GM21825 (cell line): Measurements from ENCODE around the gene HPS1.
A peak's percentile ranks its signal among the peaks of the same experiment; 100 is the strongest.

ENCODE experiments used
- ATAC-seq: cut with Tn5 transposase; IDR thresholded peaks from one replicate; pipeline ENCODE4 v1.9.1; 2021; ENCODE audit warnings: mild to moderate bottlenecking, moderate library complexity; ENCODE audit not compliant: unreplicated experiment

The HPS1 gene

GRCh38 chr10:98465866-98466265 lies 19.1 kb upstream of the HPS1 start:
- no peak for ATAC-seq

GRCh38 chr10:98463976-98464754 lies 17.4 kb upstream of the HPS1 start:
- no peak for ATAC-seq

GRCh38 chr10:98463016-98463415 lies 16.3 kb upstream of the HPS1 start:
- ATAC-seq, result no peak

- no peak for ATAC-seq
Observed at GRCh38 chr10:98461500-98461842, 14.7 kb upstream of the HPS1 start.

- no peak for ATAC-seq
Observed at GRCh38 chr10:98460837-98461499, 14.2 kb upstream of the HPS1 start.

- ATAC-seq, result no peak
Observed at GRCh38 chr10:98458809-98459784, 12.4 kb upstream of the HPS1 start.

DNA sequence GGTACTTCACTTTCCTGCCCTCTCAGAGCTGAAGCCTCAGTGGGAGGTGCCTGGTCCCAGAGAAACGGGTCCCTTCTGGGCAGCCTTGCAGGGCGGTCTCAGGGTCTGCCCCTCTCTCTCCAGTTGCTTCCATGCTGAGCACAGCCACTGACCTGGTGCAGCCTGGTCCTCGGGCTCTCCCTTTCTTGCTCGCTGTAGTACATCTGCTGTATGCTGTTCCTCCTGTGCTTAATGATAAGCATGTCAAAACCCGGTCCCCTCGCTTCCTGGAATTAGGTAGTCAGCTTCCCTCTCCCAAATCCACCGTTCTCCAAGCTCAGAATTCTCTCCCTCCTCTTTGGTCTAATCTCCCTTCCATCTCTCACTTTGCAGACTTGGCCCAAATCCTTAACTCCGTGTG lies 11.0 kb upstream of the HPS1 start:
- no peak for ATAC-seq

- ATAC-seq, result no peak
Observed at GRCh38 chr10:98456686-98457482, 10.1 kb upstream of the HPS1 start.

DNA sequence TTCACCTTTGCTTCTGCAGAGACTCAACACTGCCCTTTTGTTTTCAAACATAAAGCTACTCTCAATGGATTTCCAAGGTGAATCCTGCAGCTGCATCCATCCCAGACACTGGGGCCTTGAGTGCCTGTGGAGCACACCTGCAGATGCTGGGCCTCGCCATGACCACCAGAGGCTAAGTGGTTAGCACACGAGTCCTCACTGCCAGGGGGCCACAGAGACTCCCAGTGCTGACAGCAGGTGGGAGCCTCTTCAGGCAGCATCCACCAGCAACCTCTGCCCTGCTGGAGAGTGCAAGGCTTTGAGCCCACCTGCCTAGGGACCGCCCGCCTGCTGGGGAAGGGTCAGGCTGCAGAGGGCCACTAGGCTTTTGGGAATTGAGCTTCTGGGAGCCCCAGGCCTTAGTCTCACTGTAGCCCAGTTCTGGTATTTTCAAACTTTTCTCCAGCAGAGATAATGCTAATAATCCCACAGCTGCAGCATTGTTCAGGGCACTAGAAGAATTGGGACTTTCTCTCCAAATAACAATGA lies 9.4 kb upstream of the HPS1 start:
- ATAC-seq, result no peak

GRCh38 chr10:98453729-98454128 lies 7.0 kb upstream of the HPS1 start:
- no peak for ATAC-seq

DNA sequence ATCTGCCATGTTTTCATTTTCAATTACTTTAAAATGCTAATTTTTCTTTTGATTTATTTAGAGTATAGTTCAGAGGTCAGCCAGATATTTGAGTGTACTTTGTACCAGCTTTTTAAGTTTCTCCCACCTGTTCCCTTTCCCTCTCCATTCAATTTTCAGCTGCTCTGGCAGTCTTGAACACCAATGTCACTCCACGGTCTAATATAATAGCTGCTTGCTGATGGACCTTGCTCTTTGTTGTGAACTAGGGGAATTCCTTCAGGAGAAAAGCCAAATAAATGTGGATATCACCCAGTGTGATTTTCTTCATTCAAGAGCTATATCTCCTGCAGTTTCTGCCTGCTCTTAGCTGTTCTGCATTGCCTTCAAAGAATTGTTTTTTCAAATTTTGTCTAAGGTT lies 3.9 kb upstream of the HPS1 start:
- ATAC-seq, result no peak

DNA sequence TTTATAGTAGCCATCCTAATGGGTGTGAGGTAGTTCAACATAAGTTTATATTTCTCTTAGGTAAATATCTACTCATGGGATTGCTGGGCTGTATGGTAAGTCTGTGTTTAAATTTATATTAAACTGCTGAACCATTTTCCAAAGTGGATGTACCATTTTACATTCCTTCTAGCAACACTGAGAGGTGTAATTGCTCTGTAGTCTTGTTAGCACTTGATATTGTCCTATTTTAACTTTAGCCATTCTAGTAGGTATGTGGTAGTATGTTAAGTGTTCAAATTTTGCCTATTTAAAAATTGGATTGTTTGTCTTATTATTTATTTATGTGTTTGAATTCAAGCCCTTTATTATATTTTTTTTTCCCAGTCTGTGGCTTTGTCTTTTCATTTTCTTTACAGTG lies 2.6 kb upstream of the HPS1 start:
- no peak for ATAC-seq

DNA sequence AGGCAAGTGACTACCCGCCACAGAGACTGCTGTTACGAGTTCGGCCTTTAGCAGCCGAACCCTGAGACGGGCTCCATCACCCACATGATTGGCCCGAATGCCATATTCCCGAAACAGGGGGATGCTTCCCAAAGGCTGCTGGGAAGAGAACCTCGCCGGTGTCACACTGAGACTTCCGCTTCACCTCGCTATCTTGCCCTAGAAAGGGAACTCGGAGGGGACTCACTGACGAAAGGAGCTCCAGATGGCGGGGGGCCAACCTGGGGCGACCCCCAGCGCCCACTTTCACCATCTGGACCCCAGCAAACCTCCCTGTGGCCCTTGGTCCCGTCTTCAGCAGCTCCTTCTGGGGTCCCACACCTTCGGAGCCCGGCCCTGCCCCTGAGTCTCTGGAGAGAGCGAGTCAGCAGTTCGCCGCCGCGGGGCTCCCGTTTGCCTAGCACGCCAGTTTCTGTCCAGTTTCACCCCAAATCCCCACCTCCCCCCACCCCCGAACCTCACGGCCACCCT lies 529 bp downstream of the HPS1 start:
- ATAC-seq, result peak; percentile 24

- no peak for ATAC-seq
Observed at GRCh38 chr10:98445200-98445812, 1.4 kb downstream of the HPS1 start.

- ATAC-seq, result no peak
Observed at GRCh38 chr10:98444314-98445006, 2.3 kb downstream of the HPS1 start.

- no peak for ATAC-seq
Observed at GRCh38 chr10:98438715-98439114, 8.0 kb downstream of the HPS1 start.

- ATAC-seq, result no peak
Observed at GRCh38 chr10:98436704-98437103, 10.0 kb downstream of the HPS1 start.

- ATAC-seq, result no peak
Observed at GRCh38 chr10:98435178-98435577, 11.6 kb downstream of the HPS1 start.
